ENCODE measurements around the gene SHPK.
"Not testable (repeated sequence)": the region's sequence is repeated elsewhere in the genome, so short reads cannot be mapped to it uniquely, and the experiment has no call there.

Gene SHPK

DNA sequence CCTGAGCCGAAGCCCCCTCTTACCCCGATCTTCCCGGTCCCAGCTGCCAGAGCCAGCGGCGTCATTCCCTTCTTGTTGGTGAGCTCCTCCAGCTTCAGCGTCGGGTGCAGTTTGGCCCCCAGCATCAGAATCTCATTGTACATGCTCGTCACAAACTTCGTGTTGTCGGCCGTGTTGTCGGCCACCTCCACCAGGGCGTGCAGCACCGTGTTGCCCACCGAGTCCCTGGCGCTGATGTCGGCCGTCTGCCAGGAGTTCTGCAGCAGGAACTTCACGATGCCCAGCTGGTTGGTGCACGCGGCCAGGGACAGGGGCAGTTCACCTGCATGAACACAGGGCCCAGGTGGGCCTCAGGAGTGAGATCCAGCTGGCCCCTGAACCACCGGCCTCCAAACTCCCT is 46.3 kb downstream of the SHPK start:
- DNase-seq (ENCODE audit: low read depth in 2 of 2) = no peak

- DNase-seq (ENCODE audit: low read depth in 2 of 2) = no peak
These were observed 50.2 kb downstream of the SHPK start for GRCh38 chr17:3585826-3586225.

- no peak for DNase-seq (ENCODE audit: low read depth in 2 of 2)
These were observed 52.6 kb downstream of the SHPK start for GRCh38 chr17:3583456-3583855.

DNA sequence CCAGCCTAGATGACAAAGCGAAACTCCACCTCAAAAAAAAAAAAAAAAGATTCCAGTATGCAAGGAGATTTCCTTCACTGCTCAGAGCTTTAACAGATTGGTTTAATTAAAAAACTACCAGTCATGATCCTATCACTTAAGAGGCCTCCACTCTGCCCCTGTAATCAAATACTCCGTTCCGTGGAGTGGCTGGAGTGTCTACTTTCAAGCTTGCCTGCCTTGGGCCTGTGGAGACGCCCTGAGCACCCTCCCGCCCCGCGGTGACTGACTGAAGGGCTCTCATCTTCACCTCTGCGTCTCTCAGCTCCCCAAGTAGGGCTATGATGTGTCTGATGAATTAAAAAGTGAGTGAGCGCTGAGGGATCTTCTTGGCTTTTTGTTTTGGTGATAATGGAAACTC is 53.1 kb downstream of the SHPK start:
- peak in 1 of 2 experiments; percentile 12 for DNase-seq (ENCODE audit: low read depth in 2 of 2)

DNA sequence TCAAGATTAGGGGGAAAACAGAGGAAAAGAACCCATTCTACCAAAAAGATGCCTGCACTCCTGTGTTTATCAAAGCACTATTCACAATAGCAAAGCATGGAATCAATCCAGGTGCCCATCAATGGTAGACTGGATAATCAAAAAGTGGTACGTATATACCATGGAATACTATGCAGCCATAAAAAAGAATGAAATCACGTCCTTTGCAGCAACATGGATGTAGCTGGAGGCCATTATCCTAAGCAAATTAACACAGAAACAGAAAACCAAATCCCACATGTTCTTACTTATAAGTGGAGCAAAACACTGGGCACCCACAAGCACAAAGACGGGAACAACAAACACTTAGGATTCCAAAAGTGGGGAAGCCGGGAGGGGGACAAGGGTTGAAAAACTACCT is 57.4 kb downstream of the SHPK start:
- not testable (repeated sequence) for DNase-seq (ENCODE audit: low read depth in 2 of 2)

- no peak for DNase-seq (ENCODE audit: low read depth in 2 of 2)
These were observed 59.1 kb downstream of the SHPK start for GRCh38 chr17:3576970-3577369.

GRCh38 chr17:3575511-3575910 is 60.5 kb downstream of the SHPK start:
- DNase-seq (ENCODE audit: low read depth in 2 of 2) = no peak

GRCh38 chr17:3574231-3574630 is 61.8 kb downstream of the SHPK start:
- no peak for DNase-seq (ENCODE audit: low read depth in 2 of 2)

DNA sequence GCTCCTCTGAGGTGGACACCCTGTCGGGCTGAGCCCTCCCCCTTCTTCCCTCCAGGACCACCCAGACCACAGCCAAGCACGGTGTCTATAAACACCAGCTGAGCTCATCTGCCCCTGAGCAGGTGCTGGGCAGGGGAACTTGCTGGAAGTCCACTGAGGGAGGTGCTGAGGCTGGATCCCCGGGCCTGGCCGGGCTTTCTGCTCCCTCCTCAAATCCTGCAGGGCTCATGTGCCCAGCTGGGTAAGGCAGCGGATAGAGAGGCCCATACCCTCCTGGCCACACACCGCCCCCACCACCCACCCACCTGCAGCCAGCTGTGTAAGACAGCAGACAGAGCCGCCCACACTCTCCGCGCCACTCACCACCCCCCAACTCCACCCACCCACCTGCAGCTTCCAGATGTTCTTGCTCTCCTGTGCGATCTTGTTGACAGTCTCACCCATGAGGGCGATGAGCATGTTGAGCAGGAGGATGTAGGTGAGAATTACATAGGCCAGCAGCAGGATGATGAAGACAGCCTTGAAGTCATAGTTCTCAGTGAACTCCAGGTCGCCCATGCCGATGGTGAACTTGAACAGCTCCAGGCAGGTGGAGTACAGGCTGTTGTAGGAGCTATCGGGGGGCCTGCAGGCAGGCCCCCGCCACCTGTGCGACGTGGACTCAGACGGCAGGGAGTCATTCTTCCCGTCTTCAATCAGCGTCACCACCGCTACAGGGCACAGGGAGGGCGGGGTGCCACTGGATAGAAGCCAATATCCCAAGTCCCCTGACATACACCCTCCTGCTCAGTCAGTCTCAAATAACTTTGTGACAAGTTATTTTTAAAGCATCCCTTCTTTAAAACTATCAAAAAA is 62.6 kb downstream of the SHPK start:
- no peak for DNase-seq (ENCODE audit: low read depth in 2 of 2)

DNA sequence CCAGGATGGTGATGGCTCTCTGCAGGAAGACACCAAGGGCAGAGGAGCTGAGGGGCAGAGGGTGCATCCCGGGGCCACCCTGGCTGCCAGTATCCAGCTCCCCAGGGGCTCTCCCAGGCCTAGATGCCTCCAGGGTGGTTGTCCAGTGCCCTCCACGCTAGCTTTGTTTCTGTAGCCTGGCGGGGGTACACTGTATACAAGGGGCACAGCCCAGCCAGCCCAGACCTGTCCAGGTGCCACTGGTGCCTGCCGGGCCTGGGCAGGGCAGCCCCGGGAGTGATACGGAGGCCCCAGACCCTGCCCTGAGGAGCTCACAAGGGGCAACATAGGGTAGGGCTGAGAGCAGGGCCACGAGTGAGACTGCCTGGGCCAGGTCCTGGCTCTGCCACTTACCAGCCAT is 63.8 kb downstream of the SHPK start:
- DNase-seq (ENCODE audit: low read depth in 2 of 2) = no peak

- DNase-seq (ENCODE audit: low read depth in 2 of 2) = no peak
These were observed 64.8 kb downstream of the SHPK start for GRCh38 chr17:3571043-3571900.

- no peak for DNase-seq (ENCODE audit: low read depth in 2 of 2)
These were observed 66.4 kb downstream of the SHPK start for GRCh38 chr17:3569534-3570137.

DNA sequence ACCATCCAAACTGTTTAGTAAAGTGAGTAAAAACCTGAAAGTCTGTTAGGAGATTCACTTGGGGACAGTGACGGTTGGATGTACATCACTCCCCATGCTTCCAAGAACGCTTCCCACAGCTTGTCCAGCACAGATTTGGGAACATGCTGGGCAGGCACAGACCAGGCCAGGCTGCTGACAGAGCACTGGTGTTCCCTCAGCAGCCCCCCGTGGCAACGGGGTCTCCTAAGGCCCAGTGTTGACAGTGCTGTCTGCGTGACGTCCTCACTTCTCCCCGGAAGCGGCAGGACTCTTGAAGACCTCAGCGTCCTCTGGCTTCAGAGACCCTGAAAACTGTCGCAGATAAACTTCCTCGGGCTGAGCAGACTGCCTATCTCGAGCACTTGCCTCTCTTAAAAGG is 69.5 kb downstream of the SHPK start:
- DNase-seq (ENCODE audit: low read depth in 2 of 2) = no peak

- DNase-seq (ENCODE audit: low read depth in 2 of 2) = no peak
These were observed 70.9 kb downstream of the SHPK start for GRCh38 chr17:3565143-3565542.

DNA sequence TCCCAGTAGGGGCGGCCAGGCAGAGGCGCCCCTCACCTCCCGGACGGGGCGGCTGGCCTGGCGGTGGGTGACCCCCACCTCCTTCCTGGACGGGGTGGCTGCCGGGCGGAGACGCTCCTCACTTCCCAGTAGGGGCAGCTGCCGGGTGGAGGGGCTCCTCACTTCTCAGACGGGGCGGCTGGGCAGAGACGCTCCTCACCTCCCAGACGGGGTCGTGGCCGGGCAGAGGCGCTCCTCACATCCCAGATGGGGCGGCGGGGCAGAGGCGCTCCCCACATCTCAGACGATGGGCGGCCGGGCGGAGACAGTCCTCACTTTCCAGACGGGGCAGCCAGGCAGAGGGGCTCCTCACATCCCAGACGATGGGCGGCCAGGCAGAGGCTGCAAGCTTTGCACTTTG is 71.8 kb downstream of the SHPK start:
- not testable (repeated sequence) for DNase-seq (ENCODE audit: low read depth in 2 of 2)

GRCh38 chr17:3559270-3559645 is 76.8 kb downstream of the SHPK start:
- no peak for DNase-seq (ENCODE audit: low read depth in 2 of 2)

DNA sequence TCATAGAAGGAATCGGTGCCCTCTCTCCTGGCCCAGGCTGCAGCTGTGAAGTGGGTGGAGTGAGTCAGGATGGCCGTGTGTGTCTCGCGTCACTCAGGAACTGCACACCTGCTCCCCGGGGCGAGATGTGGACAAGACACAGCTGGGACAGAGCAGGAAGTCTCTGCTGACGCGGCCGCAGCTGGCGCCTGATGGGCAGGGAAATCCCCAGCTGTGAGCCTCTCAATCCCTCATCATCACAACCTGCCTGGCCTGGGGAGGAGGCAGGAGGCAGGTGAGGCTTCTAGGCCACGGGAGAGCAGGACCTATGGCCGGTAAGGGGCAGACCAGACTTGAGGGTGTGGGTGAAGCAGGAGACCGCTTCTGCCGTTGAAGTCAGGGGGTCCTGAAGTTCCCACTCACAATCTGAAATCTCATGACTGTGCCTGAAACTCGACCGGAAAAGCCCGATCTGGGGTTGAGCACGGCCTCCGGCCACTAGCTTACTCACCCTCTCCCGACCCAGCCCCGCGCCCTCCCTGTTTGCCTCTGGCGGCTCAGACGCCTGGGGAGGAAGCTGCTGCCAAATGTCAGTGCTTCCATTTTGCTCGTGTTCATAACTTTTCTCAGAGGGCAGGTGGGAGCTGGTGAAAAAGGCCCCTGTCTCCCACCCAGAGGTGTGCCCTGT is 77.3 kb downstream of the SHPK start:
- DNase-seq (ENCODE audit: low read depth in 2 of 2) = no peak
